22Rv1 (cell line): ENCODE results near the gene SLC9A9.

ENCODE experiments used
- ZFX ChIP-seq: fragments of 450-650 bp; IDR thresholded peaks from 2 replicates; pipeline ENCODE4 v1.6.1; 2017; ENCODE audit warnings: antibody characterized with exemption, borderline replicate concordance
- TF ChIP-seq, protein P1 (sequence below): fragments of 450-650 bp; IDR thresholded peaks from 2 replicates; pipeline ENCODE4 v1.5.1; 2017; ENCODE audit warnings: mild to moderate bottlenecking

DNA sequence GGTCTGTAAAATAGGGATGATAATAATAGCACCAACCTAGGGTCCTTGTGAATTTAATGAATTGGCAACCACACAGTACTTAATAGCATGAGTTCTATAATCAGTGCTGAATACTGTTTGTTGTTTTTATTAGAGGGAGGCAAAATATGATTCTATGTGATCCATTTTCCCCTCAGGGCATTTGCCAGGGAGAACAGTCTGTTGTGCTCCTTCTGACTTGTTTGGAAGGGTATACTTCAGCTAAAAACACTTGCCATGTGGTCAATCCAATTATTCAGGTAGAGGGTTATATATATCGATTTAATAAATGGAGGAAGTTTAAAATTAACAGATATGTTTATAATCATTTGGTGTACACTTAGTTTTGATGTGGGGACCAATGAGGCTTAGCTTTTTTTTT, 423.4 kb downstream of the SLC9A9 start:
- TF ChIP-seq, protein P1, sequence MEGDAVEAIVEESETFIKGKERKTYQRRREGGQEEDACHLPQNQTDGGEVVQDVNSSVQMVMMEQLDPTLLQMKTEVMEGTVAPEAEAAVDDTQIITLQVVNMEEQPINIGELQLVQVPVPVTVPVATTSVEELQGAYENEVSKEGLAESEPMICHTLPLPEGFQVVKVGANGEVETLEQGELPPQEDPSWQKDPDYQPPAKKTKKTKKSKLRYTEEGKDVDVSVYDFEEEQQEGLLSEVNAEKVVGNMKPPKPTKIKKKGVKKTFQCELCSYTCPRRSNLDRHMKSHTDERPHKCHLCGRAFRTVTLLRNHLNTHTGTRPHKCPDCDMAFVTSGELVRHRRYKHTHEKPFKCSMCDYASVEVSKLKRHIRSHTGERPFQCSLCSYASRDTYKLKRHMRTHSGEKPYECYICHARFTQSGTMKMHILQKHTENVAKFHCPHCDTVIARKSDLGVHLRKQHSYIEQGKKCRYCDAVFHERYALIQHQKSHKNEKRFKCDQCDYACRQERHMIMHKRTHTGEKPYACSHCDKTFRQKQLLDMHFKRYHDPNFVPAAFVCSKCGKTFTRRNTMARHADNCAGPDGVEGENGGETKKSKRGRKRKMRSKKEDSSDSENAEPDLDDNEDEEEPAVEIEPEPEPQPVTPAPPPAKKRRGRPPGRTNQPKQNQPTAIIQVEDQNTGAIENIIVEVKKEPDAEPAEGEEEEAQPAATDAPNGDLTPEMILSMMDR: no peak
- TF ChIP-seq ZFX: no peak
